Measurements from ENCODE around the gene SPINK6.

The SPINK6 gene

DNA sequence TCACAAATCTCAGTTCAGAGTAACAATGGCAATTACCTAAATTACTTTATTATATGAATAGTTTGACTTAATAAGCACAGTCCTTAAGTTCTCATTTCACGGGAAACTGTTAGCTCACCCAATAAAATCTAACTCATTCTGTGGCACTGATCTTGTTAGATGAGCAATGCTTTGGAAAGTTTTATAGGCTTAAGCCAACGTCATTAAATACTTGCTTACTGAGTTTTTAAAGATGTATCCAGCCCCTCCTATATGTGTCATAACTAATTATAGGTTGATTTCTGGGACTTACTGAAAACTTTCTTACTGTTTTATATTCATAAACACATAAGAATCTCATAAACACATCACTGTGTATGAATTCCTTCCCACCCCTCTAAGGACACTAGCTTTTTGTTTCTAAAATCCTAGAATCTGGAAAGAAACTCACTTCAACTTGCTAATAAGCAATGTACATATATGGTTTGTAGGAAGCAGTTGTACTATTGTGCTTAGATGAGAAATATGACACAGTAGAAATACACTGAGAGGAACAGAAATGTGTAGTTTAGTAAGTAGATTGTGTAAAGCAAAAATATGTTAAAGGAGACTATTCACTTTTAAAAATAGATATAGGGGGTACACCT, 21.4 kb downstream of the SPINK6 start:
- DNase-seq (ENCODE audit: low read depth): no peak

GRCh38 chr5:148228392-148228984, 25.6 kb downstream of the SPINK6 start:
- DNase-seq (ENCODE audit: low read depth): no peak

GRCh38 chr5:148229840-148230239, 27.0 kb downstream of the SPINK6 start:
- DNase-seq (ENCODE audit: low read depth): no peak

GRCh38 chr5:148230240-148230639, 27.4 kb downstream of the SPINK6 start:
- no peak for DNase-seq (ENCODE audit: low read depth)

GRCh38 chr5:148237785-148238417, 35.1 kb downstream of the SPINK6 start:
- DNase-seq (ENCODE audit: low read depth): no peak

- no peak for DNase-seq (ENCODE audit: low read depth)
Observed at GRCh38 chr5:148238418-148238794, 35.6 kb downstream of the SPINK6 start, which contains the start of gene MARCOL. MARCOL (plus strand) TSS chr5:148238525; CDS start chr5:148238598, 73 bp downstream.

GRCh38 chr5:148248894-148249293, 46.1 kb downstream of the SPINK6 start:
- DNase-seq (ENCODE audit: low read depth): no peak

DNA sequence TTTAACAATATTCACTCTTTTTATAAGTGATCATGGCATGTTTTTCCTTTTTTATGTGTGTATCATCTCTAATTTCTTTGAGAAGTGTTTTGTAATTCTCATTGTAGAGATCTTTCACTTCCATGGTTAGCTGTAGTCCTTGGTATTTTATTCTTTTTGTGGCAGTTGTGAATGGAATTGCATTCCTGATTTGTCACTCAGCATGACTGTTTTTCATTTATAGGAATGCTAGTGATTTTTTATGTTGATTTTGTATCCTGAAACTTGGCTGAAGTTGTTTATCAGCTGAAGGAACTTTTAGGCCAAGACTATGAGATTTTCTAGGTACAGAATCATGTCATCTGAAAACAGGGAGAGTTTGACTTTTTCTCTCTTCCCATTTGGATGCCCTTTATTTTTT, 52.6 kb downstream of the SPINK6 start:
- DNase-seq (ENCODE audit: low read depth): no peak

DNA sequence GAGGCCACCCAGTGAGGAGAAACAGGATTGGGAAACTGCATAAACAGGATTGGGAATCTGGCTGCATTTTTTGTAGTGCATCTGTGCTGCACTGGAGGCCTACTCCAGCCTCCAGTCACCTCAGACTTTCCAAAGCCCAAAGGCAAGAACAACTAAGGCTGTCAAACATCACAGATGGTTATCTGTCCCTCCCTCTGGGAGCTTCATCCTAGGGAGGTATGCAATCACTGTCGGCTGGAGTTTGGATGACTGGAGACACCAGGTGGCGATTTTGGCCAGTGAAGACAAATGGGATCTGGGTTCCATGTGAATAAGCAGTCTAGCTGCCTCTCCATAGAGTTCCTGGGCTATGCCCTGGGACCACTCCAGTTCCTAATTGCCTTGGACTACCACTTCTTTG, 56.4 kb downstream of the SPINK6 start:
- no peak for DNase-seq (ENCODE audit: low read depth)

DNA sequence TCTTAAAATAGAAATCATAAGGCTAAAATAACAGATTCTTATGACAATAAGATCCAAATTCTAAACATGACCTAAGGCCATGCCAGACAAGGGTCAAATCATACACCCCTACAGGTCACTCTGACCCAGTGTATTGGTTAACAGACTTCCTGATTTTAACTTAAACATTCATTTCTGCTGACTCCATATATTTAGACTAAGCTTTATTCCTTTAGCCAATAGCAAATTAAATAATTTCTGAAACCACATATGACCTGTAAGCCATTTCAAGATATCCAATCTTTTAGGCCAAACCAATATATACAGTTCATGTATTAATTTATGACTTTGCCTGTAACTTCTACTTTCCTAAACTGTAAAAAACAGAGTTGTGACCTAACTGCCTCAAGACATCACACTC, 58.4 kb downstream of the SPINK6 start:
- DNase-seq (ENCODE audit: low read depth): no peak

Data from HS-27A (cell line).